VCaP (cell line): Measurements from ENCODE around the gene HMCN1.

Source experiments
- H3K27ac ChIP-seq: fragments of 450-650 bp; 2 replicates; pipeline ENCODE4 v1.5.1; 2017
- TF ChIP-seq, protein P1 (sequence below): fragments of 450-650 bp; conservative IDR thresholded peaks from 2 replicates; pipeline ENCODE4 v1.5.1; 2017; ENCODE audit warnings: mild to moderate bottlenecking, moderate library complexity

HMCN1 gene

DNA sequence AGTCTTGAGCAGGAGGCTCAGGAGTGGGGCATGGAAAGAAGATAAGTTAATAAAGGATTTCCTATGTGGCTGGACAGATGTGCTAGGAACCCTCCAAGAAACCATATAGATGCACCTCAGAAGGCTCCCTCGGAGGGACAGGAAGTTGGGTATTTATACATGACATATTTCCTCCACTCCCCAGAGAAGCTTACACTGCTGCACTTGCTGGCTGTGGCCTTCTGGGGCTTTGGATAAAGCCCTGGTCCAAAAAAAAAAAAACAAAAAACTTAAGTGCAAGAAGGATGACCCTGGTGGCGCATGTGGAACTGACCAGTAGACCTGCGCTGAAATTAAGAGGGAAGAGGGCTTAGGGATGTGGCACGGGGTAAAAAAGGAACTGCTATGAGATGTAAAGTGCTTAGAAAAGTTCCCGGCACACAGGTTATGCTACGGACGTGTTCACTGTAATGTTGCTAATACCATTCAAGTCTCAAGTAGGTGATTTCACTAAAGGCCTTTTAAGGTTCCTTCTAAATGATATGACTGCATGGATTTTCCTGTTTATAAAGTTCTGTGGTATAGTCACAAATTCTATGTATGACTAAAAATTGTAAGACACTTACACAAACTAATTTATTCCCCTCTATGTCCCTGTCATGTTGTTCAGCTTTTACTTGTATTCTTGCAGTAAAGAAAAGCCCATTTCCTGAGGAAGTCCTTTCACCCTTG, 253.6 kb downstream of the HMCN1 start:
- TF ChIP-seq, protein P1, sequence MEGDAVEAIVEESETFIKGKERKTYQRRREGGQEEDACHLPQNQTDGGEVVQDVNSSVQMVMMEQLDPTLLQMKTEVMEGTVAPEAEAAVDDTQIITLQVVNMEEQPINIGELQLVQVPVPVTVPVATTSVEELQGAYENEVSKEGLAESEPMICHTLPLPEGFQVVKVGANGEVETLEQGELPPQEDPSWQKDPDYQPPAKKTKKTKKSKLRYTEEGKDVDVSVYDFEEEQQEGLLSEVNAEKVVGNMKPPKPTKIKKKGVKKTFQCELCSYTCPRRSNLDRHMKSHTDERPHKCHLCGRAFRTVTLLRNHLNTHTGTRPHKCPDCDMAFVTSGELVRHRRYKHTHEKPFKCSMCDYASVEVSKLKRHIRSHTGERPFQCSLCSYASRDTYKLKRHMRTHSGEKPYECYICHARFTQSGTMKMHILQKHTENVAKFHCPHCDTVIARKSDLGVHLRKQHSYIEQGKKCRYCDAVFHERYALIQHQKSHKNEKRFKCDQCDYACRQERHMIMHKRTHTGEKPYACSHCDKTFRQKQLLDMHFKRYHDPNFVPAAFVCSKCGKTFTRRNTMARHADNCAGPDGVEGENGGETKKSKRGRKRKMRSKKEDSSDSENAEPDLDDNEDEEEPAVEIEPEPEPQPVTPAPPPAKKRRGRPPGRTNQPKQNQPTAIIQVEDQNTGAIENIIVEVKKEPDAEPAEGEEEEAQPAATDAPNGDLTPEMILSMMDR, result no peak
- no peak overlapping the region for H3K27ac ChIP-seq

DNA sequence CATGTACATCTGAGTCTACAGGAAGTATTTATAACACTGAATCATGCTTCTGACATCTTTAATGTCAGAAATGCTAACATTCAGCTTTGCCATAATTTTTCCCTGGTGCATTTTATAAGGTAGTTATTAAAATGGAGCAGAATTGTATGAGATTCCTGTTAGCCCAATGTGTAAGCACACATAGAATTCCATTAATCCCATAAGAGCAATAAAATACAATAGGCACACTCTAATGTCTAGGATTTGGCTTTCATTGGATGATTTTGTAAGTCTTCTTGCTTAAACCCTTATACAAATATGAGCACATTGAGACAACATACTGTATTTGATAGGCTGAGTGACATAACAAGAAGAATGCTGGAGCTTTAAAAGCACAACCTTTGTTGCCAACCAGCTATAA, 256.4 kb downstream of the HMCN1 start:
- TF ChIP-seq, protein P1, result no peak
- no peak overlapping the region for H3K27ac ChIP-seq

DNA sequence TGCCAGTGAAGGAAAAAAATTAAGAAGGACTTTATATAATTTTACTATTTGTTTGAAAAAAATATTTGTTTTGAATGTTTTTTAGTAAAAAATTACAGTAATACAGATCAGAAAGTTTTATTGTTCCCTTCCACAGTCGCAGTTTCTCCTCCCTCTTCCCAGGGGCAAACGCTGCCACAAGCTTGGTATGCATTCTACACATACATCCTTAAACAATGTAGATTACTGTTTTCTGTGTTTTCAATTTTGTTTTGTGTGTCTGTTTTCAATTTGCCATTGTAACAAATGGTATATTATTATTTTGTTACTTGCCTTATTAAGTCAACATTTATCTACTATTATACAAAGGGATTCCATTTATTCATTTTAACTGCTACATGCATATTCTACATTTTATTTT, 257.1 kb downstream of the HMCN1 start:
- H3K27ac ChIP-seq, result no peak overlapping the region
- TF ChIP-seq, protein P1, result no peak

DNA sequence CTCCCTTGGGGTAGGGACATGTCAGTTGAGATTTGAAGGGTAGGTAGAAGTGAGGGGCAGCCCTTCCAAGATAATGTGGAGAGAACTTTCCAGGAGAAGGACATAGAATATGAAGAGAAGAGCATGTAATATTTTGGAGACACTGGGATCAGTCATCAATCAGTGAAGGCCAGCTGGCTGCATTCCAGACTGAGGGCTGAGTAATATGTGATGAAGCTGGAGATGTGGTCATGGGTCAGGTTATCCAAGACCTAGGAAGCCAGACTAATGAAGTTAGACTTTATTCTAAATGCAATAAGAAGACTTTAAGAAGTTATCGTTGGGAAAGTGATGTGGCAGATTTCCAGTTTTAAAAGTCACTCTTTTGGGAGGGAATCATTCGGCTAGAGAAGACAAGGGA, 262.0 kb downstream of the HMCN1 start:
- TF ChIP-seq, protein P1, result no peak
- no peak overlapping the region for H3K27ac ChIP-seq

DNA sequence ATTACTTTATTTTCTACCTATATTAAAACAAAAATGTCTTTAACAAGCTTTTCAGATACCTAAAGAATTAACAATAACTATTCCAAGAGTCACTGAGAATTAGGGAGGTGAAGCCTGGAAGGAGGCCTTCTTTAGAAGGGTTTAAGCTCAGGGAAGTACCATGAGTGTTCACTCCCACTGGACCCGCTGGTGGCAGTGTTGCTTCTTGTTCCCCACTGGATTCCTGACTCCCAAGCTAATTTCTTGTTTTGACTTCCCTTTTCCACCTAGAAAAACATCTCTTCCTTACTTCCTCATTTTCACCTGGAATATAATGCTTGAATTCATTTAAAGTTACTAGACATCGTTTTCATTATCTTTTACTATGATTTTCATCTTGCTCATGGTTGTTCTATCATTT, 264.2 kb downstream of the HMCN1 start:
- no peak overlapping the region for H3K27ac ChIP-seq
- TF ChIP-seq, protein P1, result no peak

DNA sequence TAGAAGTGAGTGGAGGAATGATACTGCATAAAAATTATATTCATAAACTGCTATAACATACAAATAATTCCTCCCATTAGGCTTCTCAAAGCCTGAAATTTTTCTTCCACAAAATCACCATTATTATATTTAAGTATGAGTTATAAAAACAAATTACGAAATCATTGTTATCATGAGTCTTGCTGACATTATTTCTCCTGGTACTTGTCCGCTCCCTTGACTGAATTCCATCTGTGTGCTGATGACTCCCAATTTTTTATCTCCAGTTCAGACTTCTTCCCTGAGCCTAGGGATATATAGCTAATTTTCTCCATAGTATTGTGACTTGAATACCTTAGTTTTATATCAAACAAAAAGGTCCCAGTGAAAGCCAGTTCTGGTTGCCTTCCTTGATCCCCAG, 268.2 kb downstream of the HMCN1 start:
- TF ChIP-seq, protein P1, result no peak
- H3K27ac ChIP-seq, result no peak overlapping the region

DNA sequence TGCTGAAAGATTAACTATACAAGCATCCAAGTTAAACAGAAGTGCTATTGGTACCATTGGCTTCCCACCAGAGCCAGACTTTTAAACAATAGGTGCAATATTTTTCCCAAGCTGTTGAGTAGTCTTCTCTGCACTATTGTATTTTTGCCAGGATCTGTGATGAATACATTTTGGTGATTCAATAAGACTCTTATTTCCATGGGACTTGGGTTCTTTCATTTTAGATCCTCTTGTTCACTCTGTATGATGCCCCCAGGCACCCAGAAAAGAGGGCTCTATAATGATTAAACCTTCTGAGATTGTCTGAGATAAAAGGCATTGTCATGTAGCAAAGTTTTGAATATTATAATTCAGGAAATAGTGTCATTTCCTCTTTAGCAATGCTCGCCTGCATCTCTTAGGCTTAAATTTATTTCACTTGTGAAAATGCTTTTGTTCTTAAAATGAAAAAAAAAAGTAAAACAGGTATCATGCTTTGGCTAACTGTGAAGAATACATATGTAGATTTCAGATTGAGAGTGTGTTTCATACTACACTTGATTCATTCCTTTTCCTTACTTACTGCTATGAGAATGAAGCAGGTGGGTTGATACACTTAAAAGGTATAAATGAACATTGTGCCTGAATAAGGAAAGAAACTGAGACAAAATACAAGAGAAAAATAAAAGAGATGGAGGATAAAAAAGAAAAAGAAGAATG, 275.0 kb downstream of the HMCN1 start:
- H3K27ac ChIP-seq, result no peak overlapping the region
- TF ChIP-seq, protein P1, result no peak
